Tibial artery (tissue), 4 donors: ENCODE measurements around the gene CSNK1E.
A peak's percentile ranks its signal among the peaks of the same experiment; 100 is the strongest.

Experiments used
- DNase-seq, 2 donors: peaks; one replicate each; pipeline ENCODE4 v3.0.0-alpha.2; 2019
- H3K27ac ChIP-seq, 2 donors: fragments of 200-600 bp; sonication (generic) in 1 of 2; 1 replicate in 1 of 2; 2 replicates in 1 of 2; pipeline ENCODE4 v1.5.1; 2018 to 2019; ENCODE audit warnings: mild to moderate bottlenecking in 1 of 2
- H3K27me3 ChIP-seq, 2 donors: fragments of 200-600 bp; sonication (generic) in 1 of 2; one replicate each; pipeline versions ENCODE4 v1.5.1 to v1.6.0; 2016 to 2019
- H3K36me3 ChIP-seq, 3 donors: fragments of 200-600 bp; sonication (generic) in 2 of 3; one replicate each; pipeline ENCODE4 v1.5.1; 2016 to 2019; ENCODE audit warnings: mild to moderate bottlenecking in 2 of 3
- H3K4me1 ChIP-seq, 4 donors: fragments of 200-600 bp; sonication (generic) in 2 of 4; 1 replicate in 3 of 4; 2 replicates in 1 of 4; pipeline ENCODE4 v1.5.1; 2016 to 2019
- H3K4me3 ChIP-seq, 2 donors: fragments of 200-600 bp; sonication (generic) in 1 of 2; 1 replicate in 1 of 2; 2 replicates in 1 of 2; pipeline ENCODE4 v1.5.1; 2018 to 2019; ENCODE audit warnings: mild to moderate bottlenecking in 2 of 2
- H3K9me3 ChIP-seq, 3 donors: fragments of 200-600 bp; sonication (generic) in 1 of 3; one replicate each; pipeline ENCODE4 v1.5.1; 2016 to 2019
- intact Hi-C: fragments of 100-400 bp; cut with DNase I; formaldehyde crosslinking; loops from one replicate; pipeline ENCODE4 v1.15.0; 2023; ENCODE audit warnings: low total_unique reads
- TF ChIP-seq, protein P1 (sequence below), 2 experiments: fragments of 200-600 bp in 1 of 2; fragments of 450-650 bp in 1 of 2; IDR thresholded peaks; one replicate each; pipeline ENCODE4 v1.5.1; 2017 to 2019; ENCODE audit warnings: antibody characterized with exemption in 2 of 2, mild to moderate bottlenecking in 1 of 2, moderate library complexity in 1 of 2

Gene CSNK1E

DNA sequence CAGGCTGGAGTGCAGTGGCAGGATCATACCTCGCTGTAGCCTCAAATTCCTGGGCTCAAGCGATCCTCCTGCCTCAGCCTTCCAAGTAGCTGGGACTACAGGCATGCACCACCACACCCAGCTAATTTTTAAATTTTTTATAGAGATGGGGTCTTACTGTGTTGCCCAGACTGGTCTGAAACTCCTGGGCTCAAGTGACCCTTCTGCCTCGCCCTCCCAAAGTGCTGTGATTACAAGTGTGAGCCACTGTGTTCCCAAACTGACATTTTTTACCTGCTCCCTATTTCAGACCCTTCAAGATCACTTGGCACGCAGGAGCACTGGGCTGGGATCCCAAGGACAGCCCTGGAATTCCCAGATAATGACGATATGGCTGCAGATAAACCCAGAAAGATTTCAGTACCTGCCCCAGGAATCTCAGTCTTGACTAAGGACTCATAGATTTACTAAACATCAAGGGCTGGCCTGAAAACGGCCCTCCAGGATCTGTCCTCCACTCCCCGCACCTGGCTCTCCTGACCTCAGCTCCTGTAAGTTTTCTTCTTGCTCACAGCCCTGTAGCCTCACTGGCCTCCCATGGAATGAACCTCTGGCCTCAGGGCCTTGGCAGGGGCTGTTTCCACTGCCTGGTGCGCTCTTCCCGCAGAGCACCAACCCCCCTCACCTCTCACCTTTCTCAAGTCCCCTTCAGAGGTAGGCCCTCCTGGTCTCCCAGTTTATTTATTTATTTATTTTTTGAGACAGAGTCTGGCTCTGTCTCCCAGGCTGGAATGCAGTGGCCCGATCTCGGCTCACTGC lies 3.6 kb upstream of the CSNK1E start:
- TF ChIP-seq, protein P1, sequence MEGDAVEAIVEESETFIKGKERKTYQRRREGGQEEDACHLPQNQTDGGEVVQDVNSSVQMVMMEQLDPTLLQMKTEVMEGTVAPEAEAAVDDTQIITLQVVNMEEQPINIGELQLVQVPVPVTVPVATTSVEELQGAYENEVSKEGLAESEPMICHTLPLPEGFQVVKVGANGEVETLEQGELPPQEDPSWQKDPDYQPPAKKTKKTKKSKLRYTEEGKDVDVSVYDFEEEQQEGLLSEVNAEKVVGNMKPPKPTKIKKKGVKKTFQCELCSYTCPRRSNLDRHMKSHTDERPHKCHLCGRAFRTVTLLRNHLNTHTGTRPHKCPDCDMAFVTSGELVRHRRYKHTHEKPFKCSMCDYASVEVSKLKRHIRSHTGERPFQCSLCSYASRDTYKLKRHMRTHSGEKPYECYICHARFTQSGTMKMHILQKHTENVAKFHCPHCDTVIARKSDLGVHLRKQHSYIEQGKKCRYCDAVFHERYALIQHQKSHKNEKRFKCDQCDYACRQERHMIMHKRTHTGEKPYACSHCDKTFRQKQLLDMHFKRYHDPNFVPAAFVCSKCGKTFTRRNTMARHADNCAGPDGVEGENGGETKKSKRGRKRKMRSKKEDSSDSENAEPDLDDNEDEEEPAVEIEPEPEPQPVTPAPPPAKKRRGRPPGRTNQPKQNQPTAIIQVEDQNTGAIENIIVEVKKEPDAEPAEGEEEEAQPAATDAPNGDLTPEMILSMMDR (IDR thresholded peaks at IDR 0.05): no peak
- peaks cover 4 to 18% (median 13%) of the 10 kb centered on the region in 4 donors for H3K4me1 ChIP-seq
- no peak overlapping the region for H3K27ac ChIP-seq
- H3K27me3 ChIP-seq: no peaks in the 10 kb centered on the region
- no peak for DNase-seq
- intact Hi-C loops: no loop called here
- H3K4me3 ChIP-seq: no peak overlapping the region
- no peaks in the 10 kb centered on the region for H3K36me3 ChIP-seq
- H3K9me3 ChIP-seq: no peaks in the 10 kb centered on the region

DNA sequence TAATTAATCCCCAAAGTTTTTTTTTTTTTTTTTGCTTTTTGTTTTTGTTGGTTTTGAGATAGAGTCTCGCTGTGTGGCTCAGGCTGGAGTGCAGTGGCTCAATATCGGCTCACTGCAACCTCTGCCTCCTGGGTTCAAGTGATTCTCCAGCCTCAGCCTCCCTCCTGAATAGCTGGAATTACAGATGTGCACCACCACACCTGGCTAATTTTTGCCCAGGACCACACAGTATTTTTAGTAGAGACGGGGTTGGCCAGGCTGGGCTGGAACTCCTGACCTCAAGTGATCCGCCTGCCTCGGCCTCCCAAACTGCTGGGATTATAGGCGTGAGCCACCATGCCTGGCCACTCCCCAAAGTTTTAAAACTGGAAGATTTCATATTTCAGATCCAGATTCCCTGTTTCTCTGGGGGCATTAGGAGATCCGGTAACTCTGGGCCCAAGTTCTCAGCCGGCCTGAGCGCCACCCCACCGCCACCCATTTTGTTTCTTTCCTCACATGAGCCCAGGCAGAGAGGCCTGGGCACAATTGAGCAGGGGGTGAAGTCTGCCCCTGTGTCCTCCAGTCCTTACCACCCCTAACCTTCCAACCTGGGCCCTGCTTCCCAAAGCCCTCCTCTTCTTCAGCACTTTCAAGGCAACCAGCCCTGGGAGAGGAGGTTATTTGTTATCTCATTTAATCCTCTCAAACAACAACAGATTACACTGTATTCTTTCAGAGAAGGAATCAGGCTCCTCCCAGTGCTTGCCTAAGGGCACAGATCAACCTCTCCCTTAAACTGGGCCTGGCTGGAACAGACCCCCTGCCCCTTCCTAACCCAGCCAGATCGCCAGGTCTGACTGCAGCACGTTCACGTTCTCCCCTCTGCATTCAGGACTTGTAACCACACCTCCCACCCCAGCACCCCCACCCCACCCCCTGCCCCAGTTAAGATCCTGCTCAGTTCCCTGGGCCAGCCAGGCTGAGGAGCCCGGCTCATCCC lies 1.9 kb upstream of the CSNK1E start:
- Histone ChIP-seq H3K27me3 (no peaks in the 10 kb centered on the region), H3K9me3 (no peaks in the 10 kb centered on the region), H3K4me1 (peaks cover 4 to 35% (median 27%) of the 10 kb centered on the region in 4 donors), H3K4me3 (no peak overlapping the region), H3K36me3 (no peaks in the 10 kb centered on the region), H3K27ac (peak overlapping the region; percentile 89 to 97)
- intact Hi-C loops: loop anchor here (10.0 kb wide), 1 partner anchor 114 kb away; the partner anchor contains the start of gene MAFF
- TF ChIP-seq, protein P1 (IDR thresholded peaks at IDR 0.05): no peak
- no peak for DNase-seq

DNA sequence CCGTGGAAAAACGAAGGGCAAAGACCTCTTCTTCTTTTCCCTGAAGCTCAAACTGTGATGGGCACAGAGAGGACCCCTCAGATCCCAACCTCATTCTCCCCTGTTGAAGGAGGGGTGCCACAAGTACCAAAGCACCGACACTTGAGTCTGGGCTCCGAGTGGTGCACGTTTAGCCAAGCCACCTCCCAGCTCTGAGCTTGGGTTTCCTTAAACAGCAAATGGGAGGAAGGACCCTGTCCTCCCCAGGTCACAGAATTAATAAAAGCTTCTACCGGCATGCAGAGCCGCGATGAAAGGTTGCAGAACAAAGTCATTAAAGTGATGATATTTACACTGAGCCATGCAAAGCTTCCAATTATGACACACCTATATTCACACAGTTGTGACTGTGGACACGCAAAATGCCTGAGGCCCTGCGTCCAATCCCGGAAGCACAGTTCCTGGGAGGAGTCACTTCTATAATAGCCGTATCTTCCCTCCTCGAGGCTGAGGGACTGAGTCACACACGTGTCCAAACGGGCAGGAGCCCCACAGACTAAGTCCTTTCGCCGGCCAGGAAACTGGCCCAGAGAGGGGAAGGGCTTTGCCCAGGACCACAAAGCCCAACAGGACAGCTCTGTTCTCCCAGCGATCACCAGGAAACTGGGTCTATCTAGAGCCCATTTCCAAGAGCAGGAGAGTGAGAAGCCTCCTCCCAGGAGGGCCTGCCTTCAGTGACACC lies 922 bp upstream of the CSNK1E start:
- peak; percentile 81 to 90 for DNase-seq
- TF ChIP-seq, protein P1 (IDR thresholded peaks at IDR 0.05): no peak
- Histone ChIP-seq H3K4me3 (peak overlapping the region; percentile 91 to 94), H3K36me3 (peaks cover 0 to 7% (median 0%) of the 10 kb centered on the region in 3 donors), H3K4me1 (peaks cover 8 to 44% (median 37%) of the 10 kb centered on the region in 4 donors), H3K27me3 (no peaks in the 10 kb centered on the region), H3K9me3 (no peaks in the 10 kb centered on the region), H3K27ac (peak overlapping the region; percentile 89 to 97)
- intact Hi-C loops: loop anchor here (10.0 kb wide), 1 partner anchor 113 kb away; the partner anchor contains the start of gene MAFF

DNA sequence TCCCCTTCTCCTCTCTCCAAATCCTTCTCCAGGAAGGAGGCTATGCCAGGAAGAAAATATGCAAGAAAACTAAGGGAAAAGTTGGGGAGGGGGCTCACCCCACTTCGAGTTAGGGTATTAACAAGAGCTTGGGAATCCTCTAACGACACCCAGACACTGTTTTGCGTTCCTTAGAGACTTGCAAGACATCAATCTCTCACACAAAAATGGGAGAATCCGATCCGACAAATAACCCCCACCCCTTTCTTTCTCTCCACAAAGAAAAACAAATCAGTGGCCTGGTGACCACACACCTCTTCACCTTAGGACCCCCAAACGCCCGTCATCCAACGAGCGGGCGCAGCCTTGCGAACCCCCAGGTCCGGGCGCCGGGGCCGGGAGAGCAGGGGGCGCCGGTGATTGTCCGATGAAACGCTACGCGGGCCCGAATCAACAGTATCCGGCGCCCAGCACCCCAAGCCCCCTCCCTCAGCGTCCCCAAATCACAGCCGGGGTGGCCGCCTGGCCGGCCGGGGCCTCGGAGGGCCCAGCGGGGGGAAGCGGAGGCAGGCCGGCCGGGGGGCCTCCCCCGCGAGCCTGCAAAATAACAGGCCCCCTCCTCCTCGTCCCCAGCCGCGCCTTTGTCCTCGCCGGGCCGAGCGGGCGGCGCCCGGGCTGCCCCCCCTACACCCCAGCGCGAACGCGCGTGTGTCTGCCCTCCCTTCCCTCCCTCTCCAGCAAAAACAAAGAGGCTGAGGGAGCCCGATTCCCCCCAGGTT lies 690 bp downstream of the CSNK1E start:
- Histone ChIP-seq H3K36me3 (peaks cover 0 to 21% (median 0%) of the 10 kb centered on the region in 3 donors), H3K4me3 (peak overlapping the region; percentile 91 to 94), H3K9me3 (no peaks in the 10 kb centered on the region), H3K27ac (peak overlapping the region; percentile 98 to 100), H3K27me3 (no peaks in the 10 kb centered on the region), H3K4me1 (peaks cover 8 to 60% (median 52%) of the 10 kb centered on the region in 4 donors)
- peak; percentile 74 to 90 for DNase-seq
- TF ChIP-seq, protein P1 (IDR thresholded peaks at IDR 0.05): no peak
- intact Hi-C loops: loop anchor here (10.0 kb wide), 1 partner anchor 112 kb away; the partner anchor contains the start of gene MAFF
